WTC11 (cell line): ENCODE results near the gene SULT1C3.

ENCODE experiments used
- ZNF121 ChIP-seq: sonication (generic); formaldehyde crosslinking; IDR thresholded peaks from 2 replicates; pipeline ENCODE4 v1.8.0; 2023; ENCODE audit warnings: missing genetic modification reagents
- TF ChIP-seq, protein P1 (sequence below): fragments of 200-600 bp; IDR thresholded peaks from 2 replicates; pipeline ENCODE4 v1.8.0; 2022; ENCODE audit warnings: antibody characterized with exemption
- TF ChIP-seq, protein P2 (sequence below): sonication (generic); formaldehyde crosslinking; IDR thresholded peaks from 2 replicates; pipeline ENCODE4 v1.8.1; 2022; ENCODE audit warnings: low read depth, missing genetic modification reagents, borderline replicate concordance
- TF ChIP-seq, protein P3 (sequence below): sonication (generic); formaldehyde crosslinking; IDR thresholded peaks from 2 replicates; pipeline ENCODE4 v1.8.0; 2022; ENCODE audit warnings: mild to moderate bottlenecking, missing genetic modification reagents
- TF ChIP-seq, protein P4 (sequence below): sonication (generic); formaldehyde crosslinking; IDR thresholded peaks from 2 replicates; pipeline ENCODE4 v1.8.0; 2022; ENCODE audit warnings: mild to moderate bottlenecking, missing genetic modification reagents
- TF ChIP-seq, protein P5 (sequence below): sonication (generic); formaldehyde crosslinking; IDR thresholded peaks from 2 replicates; pipeline ENCODE4 v1.8.1; 2023; ENCODE audit warnings: mild to moderate bottlenecking, moderate library complexity, missing genetic modification reagents
- TF ChIP-seq, protein P6 (sequence below): sonication (generic); formaldehyde crosslinking; IDR thresholded peaks from 2 replicates; pipeline ENCODE4 v1.8.0; 2022; ENCODE audit warnings: mild to moderate bottlenecking, missing genetic modification reagents
- TF ChIP-seq, protein P7 (sequence below): sonication (generic); formaldehyde crosslinking; IDR thresholded peaks from 2 replicates; pipeline ENCODE4 v1.8.1; 2023; ENCODE audit warnings: mild to moderate bottlenecking, missing genetic modification reagents, moderate library complexity

DNA sequence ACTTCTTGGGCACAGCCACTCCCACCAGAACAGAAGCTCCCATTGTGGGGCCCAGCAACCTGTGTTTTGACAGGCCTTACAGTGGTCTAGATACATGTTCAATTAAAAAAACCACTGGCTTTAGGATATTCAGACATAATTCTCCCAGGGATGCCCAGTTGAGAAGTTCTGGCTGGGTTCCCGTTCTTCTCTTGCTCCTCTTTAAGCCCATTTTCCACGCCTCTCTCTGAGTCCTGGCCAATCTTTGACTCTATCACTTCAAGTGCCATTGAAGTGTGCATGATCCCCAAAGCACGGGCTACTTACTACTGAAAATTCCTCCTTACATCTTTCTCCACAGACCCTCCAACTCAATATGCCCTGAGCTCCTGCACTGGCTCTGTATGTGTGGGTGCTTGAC lies 17.5 kb upstream of the SULT1C3 start:
- TF ChIP-seq, protein P1, sequence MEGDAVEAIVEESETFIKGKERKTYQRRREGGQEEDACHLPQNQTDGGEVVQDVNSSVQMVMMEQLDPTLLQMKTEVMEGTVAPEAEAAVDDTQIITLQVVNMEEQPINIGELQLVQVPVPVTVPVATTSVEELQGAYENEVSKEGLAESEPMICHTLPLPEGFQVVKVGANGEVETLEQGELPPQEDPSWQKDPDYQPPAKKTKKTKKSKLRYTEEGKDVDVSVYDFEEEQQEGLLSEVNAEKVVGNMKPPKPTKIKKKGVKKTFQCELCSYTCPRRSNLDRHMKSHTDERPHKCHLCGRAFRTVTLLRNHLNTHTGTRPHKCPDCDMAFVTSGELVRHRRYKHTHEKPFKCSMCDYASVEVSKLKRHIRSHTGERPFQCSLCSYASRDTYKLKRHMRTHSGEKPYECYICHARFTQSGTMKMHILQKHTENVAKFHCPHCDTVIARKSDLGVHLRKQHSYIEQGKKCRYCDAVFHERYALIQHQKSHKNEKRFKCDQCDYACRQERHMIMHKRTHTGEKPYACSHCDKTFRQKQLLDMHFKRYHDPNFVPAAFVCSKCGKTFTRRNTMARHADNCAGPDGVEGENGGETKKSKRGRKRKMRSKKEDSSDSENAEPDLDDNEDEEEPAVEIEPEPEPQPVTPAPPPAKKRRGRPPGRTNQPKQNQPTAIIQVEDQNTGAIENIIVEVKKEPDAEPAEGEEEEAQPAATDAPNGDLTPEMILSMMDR: no peak
- TF ChIP-seq, protein P2, sequence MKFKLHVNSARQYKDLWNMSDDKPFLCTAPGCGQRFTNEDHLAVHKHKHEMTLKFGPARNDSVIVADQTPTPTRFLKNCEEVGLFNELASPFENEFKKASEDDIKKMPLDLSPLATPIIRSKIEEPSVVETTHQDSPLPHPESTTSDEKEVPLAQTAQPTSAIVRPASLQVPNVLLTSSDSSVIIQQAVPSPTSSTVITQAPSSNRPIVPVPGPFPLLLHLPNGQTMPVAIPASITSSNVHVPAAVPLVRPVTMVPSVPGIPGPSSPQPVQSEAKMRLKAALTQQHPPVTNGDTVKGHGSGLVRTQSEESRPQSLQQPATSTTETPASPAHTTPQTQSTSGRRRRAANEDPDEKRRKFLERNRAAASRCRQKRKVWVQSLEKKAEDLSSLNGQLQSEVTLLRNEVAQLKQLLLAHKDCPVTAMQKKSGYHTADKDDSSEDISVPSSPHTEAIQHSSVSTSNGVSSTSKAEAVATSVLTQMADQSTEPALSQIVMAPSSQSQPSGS (CRISPR knock-in tag): no peak
- TF ChIP-seq, protein P3, sequence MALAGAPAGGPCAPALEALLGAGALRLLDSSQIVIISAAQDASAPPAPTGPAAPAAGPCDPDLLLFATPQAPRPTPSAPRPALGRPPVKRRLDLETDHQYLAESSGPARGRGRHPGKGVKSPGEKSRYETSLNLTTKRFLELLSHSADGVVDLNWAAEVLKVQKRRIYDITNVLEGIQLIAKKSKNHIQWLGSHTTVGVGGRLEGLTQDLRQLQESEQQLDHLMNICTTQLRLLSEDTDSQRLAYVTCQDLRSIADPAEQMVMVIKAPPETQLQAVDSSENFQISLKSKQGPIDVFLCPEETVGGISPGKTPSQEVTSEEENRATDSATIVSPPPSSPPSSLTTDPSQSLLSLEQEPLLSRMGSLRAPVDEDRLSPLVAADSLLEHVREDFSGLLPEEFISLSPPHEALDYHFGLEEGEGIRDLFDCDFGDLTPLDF (CRISPR knock-in tag): no peak
- TF ChIP-seq, protein P4, sequence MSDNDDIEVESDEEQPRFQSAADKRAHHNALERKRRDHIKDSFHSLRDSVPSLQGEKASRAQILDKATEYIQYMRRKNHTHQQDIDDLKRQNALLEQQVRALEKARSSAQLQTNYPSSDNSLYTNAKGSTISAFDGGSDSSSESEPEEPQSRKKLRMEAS (CRISPR knock-in tag): no peak
- TF ChIP-seq, protein P5, sequence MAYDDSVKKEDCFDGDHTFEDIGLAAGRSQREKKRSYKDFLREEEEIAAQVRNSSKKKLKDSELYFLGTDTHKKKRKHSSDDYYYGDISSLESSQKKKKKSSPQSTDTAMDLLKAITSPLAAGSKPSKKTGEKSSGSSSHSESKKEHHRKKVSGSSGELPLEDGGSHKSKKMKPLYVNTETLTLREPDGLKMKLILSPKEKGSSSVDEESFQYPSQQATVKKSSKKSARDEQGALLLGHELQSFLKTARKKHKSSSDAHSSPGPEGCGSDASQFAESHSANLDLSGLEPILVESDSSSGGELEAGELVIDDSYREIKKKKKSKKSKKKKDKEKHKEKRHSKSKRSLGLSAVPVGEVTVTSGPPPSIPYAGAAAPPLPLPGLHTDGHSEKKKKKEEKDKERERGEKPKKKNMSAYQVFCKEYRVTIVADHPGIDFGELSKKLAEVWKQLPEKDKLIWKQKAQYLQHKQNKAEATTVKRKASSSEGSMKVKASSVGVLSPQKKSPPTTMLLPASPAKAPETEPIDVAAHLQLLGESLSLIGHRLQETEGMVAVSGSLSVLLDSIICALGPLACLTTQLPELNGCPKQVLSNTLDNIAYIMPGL: no peak
- TF ChIP-seq, protein P6, sequence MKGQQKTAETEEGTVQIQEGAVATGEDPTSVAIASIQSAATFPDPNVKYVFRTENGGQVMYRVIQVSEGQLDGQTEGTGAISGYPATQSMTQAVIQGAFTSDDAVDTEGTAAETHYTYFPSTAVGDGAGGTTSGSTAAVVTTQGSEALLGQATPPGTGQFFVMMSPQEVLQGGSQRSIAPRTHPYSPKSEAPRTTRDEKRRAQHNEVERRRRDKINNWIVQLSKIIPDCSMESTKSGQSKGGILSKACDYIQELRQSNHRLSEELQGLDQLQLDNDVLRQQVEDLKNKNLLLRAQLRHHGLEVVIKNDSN (CRISPR knock-in tag): no peak
- no peak for TF ChIP-seq ZNF121
- TF ChIP-seq, protein P7, sequence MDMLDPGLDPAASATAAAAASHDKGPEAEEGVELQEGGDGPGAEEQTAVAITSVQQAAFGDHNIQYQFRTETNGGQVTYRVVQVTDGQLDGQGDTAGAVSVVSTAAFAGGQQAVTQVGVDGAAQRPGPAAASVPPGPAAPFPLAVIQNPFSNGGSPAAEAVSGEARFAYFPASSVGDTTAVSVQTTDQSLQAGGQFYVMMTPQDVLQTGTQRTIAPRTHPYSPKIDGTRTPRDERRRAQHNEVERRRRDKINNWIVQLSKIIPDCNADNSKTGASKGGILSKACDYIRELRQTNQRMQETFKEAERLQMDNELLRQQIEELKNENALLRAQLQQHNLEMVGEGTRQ (CRISPR knock-in tag): no peak
